WTC11 (cell line): ENCODE measurements around the gene HDGFL2. TPM values are rescaled to one million over a fixed set of nuclear protein-coding genes. Genes with fewer than 3 reads are reported as not detected.

Source experiments
- ATAC-seq: fragments of 200-7000 bp; cut with Tn5 transposase; 2 replicates; pipeline ENCODE4 v1.10.0; 2021; ENCODE audit warnings: mild to moderate bottlenecking, moderate library complexity
- CTCF ChIA-PET: fragments of 300-600 bp; sonication (Branson Sonifier 250); formaldehyde crosslinking; loops from one replicate; lab custom pipeline; 2021; ENCODE audit warnings: antibody characterized with exemption; lab: Charles Lee
- POLR2A ChIA-PET: fragments of 350-600 bp; sonication (Branson Sonifier 250); formaldehyde crosslinking; loops from one replicate; lab custom pipeline; 2021; ENCODE audit warnings: antibody characterized with exemption; lab: Charles Lee
- DNase-seq: peaks from one replicate; pipeline ENCODE4 v3.0.0; 2021; ENCODE audit warnings: low spot score
- H3K27ac Mint-ChIP-seq: 2 replicates; pipeline ENCODE4 v1.8.0; 2021; ENCODE audit warnings: mixed read lengths
- H3K27me3 Mint-ChIP-seq: 2 replicates; pipeline ENCODE4 v1.8.0; 2021; ENCODE audit warnings: low read depth, mild to moderate bottlenecking, moderate library complexity, mixed read lengths
- H3K36me3 Mint-ChIP-seq: 2 replicates; pipeline ENCODE4 v1.8.0; 2021; ENCODE audit warnings: mixed read lengths
- H3K4me1 Mint-ChIP-seq: 2 replicates; pipeline ENCODE4 v1.8.0; 2022; ENCODE audit warnings: mixed read lengths
- H3K4me3 Mint-ChIP-seq: 2 replicates; pipeline ENCODE4 v1.8.0; 2021; ENCODE audit warnings: mild to moderate bottlenecking, moderate library complexity, mixed read lengths
- H3K9me3 Mint-ChIP-seq: 2 replicates; pipeline ENCODE4 v1.8.0; 2021; ENCODE audit warnings: mixed read lengths
- ATF1 ChIP-seq: sonication (generic); formaldehyde crosslinking; IDR thresholded peaks from 2 replicates; pipeline ENCODE4 v1.8.1; 2023; ENCODE audit warnings: mild to moderate bottlenecking, moderate library complexity, missing genetic modification reagents
- CREB1 ChIP-seq: sonication (generic); formaldehyde crosslinking; IDR thresholded peaks from 2 replicates; pipeline ENCODE4 v1.8.0; 2023; ENCODE audit warnings: mild to moderate bottlenecking, missing genetic modification reagents
- FOXP1 ChIP-seq: sonication (generic); formaldehyde crosslinking; IDR thresholded peaks from 2 replicates; pipeline ENCODE4 v1.8.0; 2022; ENCODE audit warnings: missing genetic modification reagents, mild to moderate bottlenecking, moderate library complexity, borderline replicate concordance
- FOXP4 ChIP-seq: sonication (generic); formaldehyde crosslinking; IDR thresholded peaks from 2 replicates; pipeline ENCODE4 v1.8.0; 2022; ENCODE audit warnings: mild to moderate bottlenecking, missing genetic modification reagents
- HMGA2 ChIP-seq: fragments of 250-450 bp; sonication (Bioruptor Pico); IDR thresholded peaks from 2 replicates; pipeline ENCODE4 v1.4.0; 2021; ENCODE audit warnings: mild to moderate bottlenecking, moderate library complexity
- JAZF1 ChIP-seq: fragments of 250-450 bp; sonication (Bioruptor Pico); IDR thresholded peaks from 2 replicates; pipeline ENCODE4 v1.9.0; 2021; ENCODE audit warnings: moderate library complexity, mild to moderate bottlenecking, inconsistent platforms
- MXD4 ChIP-seq: fragments of 250-450 bp; sonication (Bioruptor Pico); IDR thresholded peaks from 2 replicates; pipeline ENCODE4 v1.8.0; 2021; ENCODE audit warnings: mild to moderate bottlenecking, moderate library complexity, borderline replicate concordance
- MYBL2 ChIP-seq: sonication (generic); formaldehyde crosslinking; IDR thresholded peaks from 2 replicates; pipeline ENCODE4 v1.8.1; 2023; ENCODE audit warnings: mild to moderate bottlenecking, moderate library complexity, missing genetic modification reagents
- NFATC4 ChIP-seq: fragments of 250-450 bp; sonication (Bioruptor Pico); IDR thresholded peaks from 2 replicates; pipeline ENCODE4 v1.9.0; 2021; ENCODE audit warnings: mild to moderate bottlenecking
- TCF7 ChIP-seq: sonication (generic); formaldehyde crosslinking; IDR thresholded peaks from 2 replicates; pipeline ENCODE4 v1.8.0; 2022; ENCODE audit warnings: mild to moderate bottlenecking, low read depth, missing genetic modification reagents, moderate library complexity
- TEAD4 ChIP-seq: sonication (generic); formaldehyde crosslinking; IDR thresholded peaks from 2 replicates; pipeline ENCODE4 v1.8.0; 2022; ENCODE audit warnings: mild to moderate bottlenecking, missing genetic modification reagents
- ZNF138 ChIP-seq: sonication (generic); formaldehyde crosslinking; conservative IDR thresholded peaks from 2 replicates; pipeline ENCODE4 v1.8.1; 2022; ENCODE audit warnings: mild to moderate bottlenecking, moderate library complexity, missing genetic modification reagents
- total RNA-seq: library from RNA; stranded (reverse); gene quantifications from 3 replicates; pipeline ENCODE4 v1.2.3, GENCODE V29; 2021
- TF ChIP-seq, protein P1 (sequence below): sonication (generic); formaldehyde crosslinking; IDR thresholded peaks from 2 replicates; pipeline ENCODE4 v1.8.1; 2022; ENCODE audit warnings: missing genetic modification reagents, borderline replicate concordance
- TF ChIP-seq, protein P2 (sequence below): sonication (generic); formaldehyde crosslinking; IDR thresholded peaks from 2 replicates; pipeline ENCODE4 v1.8.1; 2022; ENCODE audit warnings: low read depth, missing genetic modification reagents, borderline replicate concordance
- TF ChIP-seq, protein P3 (sequence below): sonication (generic); formaldehyde crosslinking; IDR thresholded peaks from 2 replicates; pipeline ENCODE4 v1.8.1; 2022; ENCODE audit warnings: mild to moderate bottlenecking, moderate library complexity, missing genetic modification reagents
- TF ChIP-seq, protein P4 (sequence below): fragments of 250-450 bp; sonication (Bioruptor Pico); IDR thresholded peaks from 2 replicates; pipeline ENCODE4 v2.1.2; 2022; ENCODE audit warnings: mild to moderate bottlenecking, moderate library complexity
- TF ChIP-seq, protein P5 (sequence below): fragments of 250-450 bp; sonication (Bioruptor Pico); IDR thresholded peaks from 2 replicates; pipeline ENCODE4 v1.9.0; 2021; ENCODE audit warnings: mild to moderate bottlenecking

The HDGFL2 gene
- total RNA-seq, 1 experiment from 2014 or later: 115 TPM

DNA sequence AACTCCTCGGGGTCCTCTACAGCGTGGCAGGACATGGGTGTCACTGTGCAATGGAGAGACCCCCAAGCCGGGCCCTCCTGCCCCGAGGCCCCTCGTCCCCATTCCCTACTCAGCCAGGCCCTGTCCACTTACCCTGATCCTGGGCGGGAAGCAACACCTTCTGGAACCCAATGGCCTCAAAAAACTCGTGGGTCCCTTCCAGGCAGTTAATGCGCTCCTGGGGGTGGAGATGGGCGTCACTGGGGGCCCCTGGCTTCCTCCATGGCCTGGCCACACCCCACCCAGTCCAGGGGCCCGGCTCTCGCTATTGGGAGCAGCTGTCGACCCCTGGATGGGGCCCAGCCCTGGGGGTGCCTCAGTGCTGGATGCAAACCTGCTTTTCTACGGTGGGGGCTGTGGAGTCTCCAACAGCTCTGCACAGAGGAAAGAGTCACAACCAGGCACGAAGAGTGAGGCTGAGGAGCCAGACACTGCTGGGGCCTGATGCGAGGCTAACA, 25.3 kb upstream of the HDGFL2 start (continued):
- TF ChIP-seq, protein P1, sequence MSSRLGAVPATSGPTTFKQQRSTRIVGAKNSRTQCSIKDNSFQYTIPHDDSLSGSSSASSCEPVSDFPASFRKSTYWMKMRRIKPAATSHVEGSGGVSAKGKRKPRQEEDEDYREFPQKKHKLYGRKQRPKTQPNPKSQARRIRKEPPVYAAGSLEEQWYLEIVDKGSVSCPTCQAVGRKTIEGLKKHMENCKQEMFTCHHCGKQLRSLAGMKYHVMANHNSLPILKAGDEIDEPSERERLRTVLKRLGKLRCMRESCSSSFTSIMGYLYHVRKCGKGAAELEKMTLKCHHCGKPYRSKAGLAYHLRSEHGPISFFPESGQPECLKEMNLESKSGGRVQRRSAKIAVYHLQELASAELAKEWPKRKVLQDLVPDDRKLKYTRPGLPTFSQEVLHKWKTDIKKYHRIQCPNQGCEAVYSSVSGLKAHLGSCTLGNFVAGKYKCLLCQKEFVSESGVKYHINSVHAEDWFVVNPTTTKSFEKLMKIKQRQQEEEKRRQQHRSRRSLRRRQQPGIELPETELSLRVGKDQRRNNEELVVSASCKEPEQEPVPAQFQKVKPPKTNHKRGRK (CRISPR knock-in tag): no peak
- TF ChIP-seq TCF7 (no peak), MYBL2 (CRISPR knock-in tag) (no peak), FOXP4 (CRISPR knock-in tag) (no peak), FOXP1 (CRISPR knock-in tag) (no peak), ATF1 (CRISPR knock-in tag) (no peak), ZNF138 (CRISPR knock-in tag) (no peak), TEAD4 (CRISPR knock-in tag) (no peak), NFATC4 (no peak), HMGA2 (CRISPR knock-in tag) (no peak)
- TF ChIP-seq, protein P2, sequence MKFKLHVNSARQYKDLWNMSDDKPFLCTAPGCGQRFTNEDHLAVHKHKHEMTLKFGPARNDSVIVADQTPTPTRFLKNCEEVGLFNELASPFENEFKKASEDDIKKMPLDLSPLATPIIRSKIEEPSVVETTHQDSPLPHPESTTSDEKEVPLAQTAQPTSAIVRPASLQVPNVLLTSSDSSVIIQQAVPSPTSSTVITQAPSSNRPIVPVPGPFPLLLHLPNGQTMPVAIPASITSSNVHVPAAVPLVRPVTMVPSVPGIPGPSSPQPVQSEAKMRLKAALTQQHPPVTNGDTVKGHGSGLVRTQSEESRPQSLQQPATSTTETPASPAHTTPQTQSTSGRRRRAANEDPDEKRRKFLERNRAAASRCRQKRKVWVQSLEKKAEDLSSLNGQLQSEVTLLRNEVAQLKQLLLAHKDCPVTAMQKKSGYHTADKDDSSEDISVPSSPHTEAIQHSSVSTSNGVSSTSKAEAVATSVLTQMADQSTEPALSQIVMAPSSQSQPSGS (CRISPR knock-in tag): no peak
- TF ChIP-seq, protein P3, sequence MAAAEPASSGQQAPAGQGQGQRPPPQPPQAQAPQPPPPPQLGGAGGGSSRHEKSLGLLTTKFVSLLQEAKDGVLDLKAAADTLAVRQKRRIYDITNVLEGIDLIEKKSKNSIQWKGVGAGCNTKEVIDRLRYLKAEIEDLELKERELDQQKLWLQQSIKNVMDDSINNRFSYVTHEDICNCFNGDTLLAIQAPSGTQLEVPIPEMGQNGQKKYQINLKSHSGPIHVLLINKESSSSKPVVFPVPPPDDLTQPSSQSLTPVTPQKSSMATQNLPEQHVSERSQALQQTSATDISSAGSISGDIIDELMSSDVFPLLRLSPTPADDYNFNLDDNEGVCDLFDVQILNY (CRISPR knock-in tag): no peak
- TF ChIP-seq, protein P4, sequence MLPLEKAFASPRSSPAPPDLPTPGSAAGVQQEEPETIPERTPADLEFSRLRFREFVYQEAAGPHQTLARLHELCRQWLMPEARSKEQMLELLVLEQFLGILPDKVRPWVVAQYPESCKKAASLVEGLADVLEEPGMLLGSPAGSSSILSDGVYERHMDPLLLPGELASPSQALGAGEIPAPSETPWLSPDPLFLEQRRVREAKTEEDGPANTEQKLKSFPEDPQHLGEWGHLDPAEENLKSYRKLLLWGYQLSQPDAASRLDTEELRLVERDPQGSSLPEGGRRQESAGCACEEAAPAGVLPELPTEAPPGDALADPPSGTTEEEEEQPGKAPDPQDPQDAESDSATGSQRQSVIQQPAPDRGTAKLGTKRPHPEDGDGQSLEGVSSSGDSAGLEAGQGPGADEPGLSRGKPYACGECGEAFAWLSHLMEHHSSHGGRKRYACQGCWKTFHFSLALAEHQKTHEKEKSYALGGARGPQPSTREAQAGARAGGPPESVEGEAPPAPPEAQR (CRISPR knock-in tag): no peak

DNA sequence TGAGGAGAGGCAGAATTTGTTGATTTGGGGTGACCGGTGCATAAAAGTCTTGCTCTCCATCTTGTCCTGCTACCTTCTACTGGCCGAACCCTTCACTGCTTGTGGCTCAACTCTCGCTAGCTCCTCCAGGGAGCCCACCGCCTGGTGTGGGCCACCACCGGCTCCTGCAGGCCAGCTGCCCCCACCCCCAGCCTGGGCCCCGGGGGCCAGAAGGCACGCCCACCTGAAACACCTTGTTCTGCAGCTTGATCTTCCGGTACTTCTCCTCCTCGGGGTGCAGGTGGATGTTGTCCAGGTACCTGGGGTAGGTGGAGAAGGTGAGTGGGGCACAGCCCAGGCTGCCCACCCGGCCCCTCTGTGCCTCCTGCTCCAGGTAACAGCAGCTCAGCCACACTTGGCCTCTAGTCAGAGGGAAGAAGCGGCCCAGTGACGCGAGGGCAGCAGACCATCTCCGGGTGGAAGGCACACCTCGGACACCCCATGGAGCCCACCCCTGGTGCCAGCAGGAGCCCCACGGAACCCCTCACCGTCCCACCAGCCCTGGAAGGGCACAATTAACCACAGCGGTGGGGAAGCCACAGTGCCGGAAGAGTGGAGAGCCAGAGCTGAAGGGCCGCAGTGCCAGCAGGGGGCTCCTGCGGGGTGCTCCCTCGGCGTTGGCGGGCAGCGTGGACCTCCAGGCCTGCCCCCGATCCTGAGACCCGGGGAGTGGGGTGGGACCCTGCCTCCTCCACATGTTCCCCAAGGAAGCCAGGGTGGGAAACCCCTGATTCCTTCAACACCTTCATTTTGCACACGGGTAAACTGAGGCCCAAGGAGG, 24.6 kb upstream of the HDGFL2 start:
- Mint-ChIP-seq H3K36me3 (peaks cover 13% of the 10 kb centered on the region), H3K4me1 (0 out of 2 replicates have a peak, but pooled peaks cover 3% of the 10 kb centered on the region), H3K9me3 (no peaks in the 10 kb centered on the region), H3K27ac (no peak overlapping the region), H3K27me3 (no peaks in the 10 kb centered on the region), H3K4me3 (no peak overlapping the region)
- DNase-seq (no peak), ATAC-seq (no peak)
- CTCF ChIA-PET: interaction anchor here (0.6 to 2.4 kb wide), 5 partner anchors 9 to 180 kb away, joined by 3 to 13 read pairs (median 5); no protein-coding TSS in a partner anchor
- TF ChIP-seq, protein P5, sequence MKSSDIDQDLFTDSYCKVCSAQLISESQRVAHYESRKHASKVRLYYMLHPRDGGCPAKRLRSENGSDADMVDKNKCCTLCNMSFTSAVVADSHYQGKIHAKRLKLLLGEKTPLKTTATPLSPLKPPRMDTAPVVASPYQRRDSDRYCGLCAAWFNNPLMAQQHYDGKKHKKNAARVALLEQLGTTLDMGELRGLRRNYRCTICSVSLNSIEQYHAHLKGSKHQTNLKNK (CRISPR knock-in tag): no peak
- TF ChIP-seq JAZF1 (CRISPR knock-in tag) (no peak), CREB1 (CRISPR knock-in tag) (no peak), MXD4 (CRISPR knock-in tag) (no peak)
- TF ChIP-seq, protein P2 (CRISPR knock-in tag): no peak
- POLR2A ChIA-PET: interaction anchor here (0.5 to 1.6 kb wide), 3 partner anchors 12 to 61 kb away, joined by 3 to 6 read pairs (median 4); no protein-coding TSS in a partner anchor
